Gastrocnemius medialis (tissue), 4 donors: ENCODE data around the gene PDE9A. TPM values are rescaled to one million over a fixed set of nuclear protein-coding genes. Genes with fewer than 3 reads are reported as not detected.

Experiments
- ATAC-seq, 2 donors: fragments of 150-250 bp; one replicate each; pipeline ENCODE4 v1.9.1; 2016
- DNase-seq, 2 donors: peaks; one replicate each; pipeline ENCODE4 v3.0.0-alpha.2; 2019
- H3K27ac ChIP-seq, 4 donors: fragments of 200-600 bp; sonication (generic); 1 replicate in 1 of 4; 2 replicates in 3 of 4; pipeline ENCODE4 v1.5.1; 2016 to 2018; ENCODE audit warnings: mild to moderate bottlenecking in 2 of 4, moderate library complexity in 1 of 4
- H3K27me3 ChIP-seq, 3 donors: fragments of 200-600 bp; sonication (generic) in 2 of 3; 1 replicate in 1 of 3; 2 replicates in 2 of 3; pipeline versions ENCODE4 v1.5.1 to v1.6.0; 2016 to 2019; ENCODE audit warnings: mild to moderate bottlenecking in 1 of 3, moderate library complexity in 1 of 3
- H3K36me3 ChIP-seq, 2 donors: fragments of 200-600 bp; sonication (generic) in 1 of 2; one replicate each; pipeline ENCODE4 v1.5.1; 2017 to 2018
- H3K4me1 ChIP-seq, 2 donors: fragments of 200-600 bp; sonication (generic) in 1 of 2; one replicate each; pipeline ENCODE4 v1.5.1; 2016 to 2017; ENCODE audit warnings: mild to moderate bottlenecking in 2 of 2
- H3K4me3 ChIP-seq, 4 donors: fragments of 200-600 bp; sonication (generic) in 3 of 4; 1 replicate in 1 of 4; 2 replicates in 3 of 4; pipeline ENCODE4 v1.5.1; 2016 to 2019; ENCODE audit warnings: mild to moderate bottlenecking in 2 of 4
- H3K9me3 ChIP-seq, 3 donors: fragments of 200-600 bp; sonication (generic) in 2 of 3; 1 replicate in 1 of 3; 2 replicates in 2 of 3; pipeline ENCODE4 v1.5.1; 2016 to 2019
- CTCF ChIP-seq, 5 experiments: fragments of 450-650 bp in 3 of 5; fragments of 200-600 bp in 2 of 5; sonication (generic) in 2 of 5; IDR thresholded peaks in 4 of 5; conservative IDR thresholded peaks in 1 of 5; 1 replicate in 4 of 5; 2 replicates in 1 of 5; pipeline ENCODE4 v1.5.1; 2016 to 2019; ENCODE audit warnings: antibody characterized with exemption in 5 of 5, mild to moderate bottlenecking in 3 of 5, moderate library complexity in 3 of 5
- POLR2A ChIP-seq, 2 donors: fragments of 450-650 bp; IDR thresholded peaks; one replicate each; pipeline ENCODE4 v1.6.1; 2017; ENCODE audit warnings: antibody characterized with exemption in 2 of 2, mild to moderate bottlenecking in 2 of 2, moderate library complexity in 2 of 2
- in situ Hi-C, 4 donors: fragments of 200-750 bp; cut with MboI; loops; one replicate each; pipeline versions ENCODE4 v1.15.0 to v1.8.0; 2017; ENCODE audit warnings: low sequenced_read_pairs in 4 of 4
- intact Hi-C: fragments of 100-400 bp; cut with DNase I; formaldehyde crosslinking; loops from one replicate; pipeline ENCODE4 v1.15.1; 2023; ENCODE audit warnings: low total_unique reads
- total RNA-seq, 4 donors: library from RNA; depleted of rRNA; stranded (reverse); fragments of >200 nt; gene quantifications; one replicate each; pipeline versions ENCODE4 v1.1.0 to v1.2.3, GENCODE V29; 2016

Gene PDE9A
- total RNA-seq, 4 donors from 2014 or later, result 1.4 to 4.5 (median 1.8) TPM

DNA sequence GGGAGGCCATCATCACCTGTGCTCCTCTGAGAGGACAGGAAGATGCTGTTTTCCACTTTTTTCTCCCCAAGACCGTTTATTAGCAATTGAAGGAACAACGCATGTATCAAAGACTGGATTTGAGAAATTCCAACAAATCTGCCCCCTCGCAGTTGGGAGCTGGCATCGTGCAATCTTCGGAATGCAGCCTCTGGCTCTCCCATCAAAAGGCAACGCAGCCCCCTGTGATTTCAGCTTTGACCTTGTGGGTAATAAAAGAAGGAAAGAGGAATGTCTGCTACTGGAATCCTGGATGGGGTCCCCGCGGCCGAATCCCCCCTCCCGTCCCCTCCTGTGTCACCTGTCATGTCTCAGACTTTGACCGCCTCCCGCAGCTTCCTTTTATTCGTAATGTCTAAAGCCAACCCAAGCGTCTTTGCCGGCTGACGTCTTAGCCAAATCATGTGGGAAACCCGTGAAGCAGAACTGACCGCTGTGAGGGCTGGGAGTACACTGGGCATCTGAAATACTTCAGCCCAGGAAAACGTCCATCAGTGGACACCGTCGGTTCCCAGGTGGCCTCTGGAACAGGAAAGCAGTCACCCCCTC is 124.4 kb downstream of the PDE9A start:
- H3K4me3 ChIP-seq, result no peak overlapping the region
- H3K27me3 ChIP-seq, result peaks cover 17 to 25% (median 18%) of the 10 kb centered on the region in 3 donors
- intact Hi-C loops, result no loop called here
- DNase-seq (no peak), ATAC-seq (no peak)
- TF ChIP-seq CTCF (IDR thresholded peaks at IDR 0.05 in 4 of 5, conservative IDR thresholded peaks at IDR 0.05 in 1 of 5), result no peak
- TF ChIP-seq POLR2A (IDR thresholded peaks at IDR 0.05), result no peak
- no peaks in the 10 kb centered on the region for H3K9me3 ChIP-seq
- in situ Hi-C loops, result loop anchor here in 1 of 4 donors (25.0 kb wide), 1 partner anchor 109 kb away; the partner anchor contains the start of genes NDUFV3 and WDR4
- no peaks in the 10 kb centered on the region for H3K36me3 ChIP-seq
- H3K27ac ChIP-seq, result no peak overlapping the region
- H3K4me1 ChIP-seq, result peaks cover 0 to 3% of the 10 kb centered on the region in 2 donors

DNA sequence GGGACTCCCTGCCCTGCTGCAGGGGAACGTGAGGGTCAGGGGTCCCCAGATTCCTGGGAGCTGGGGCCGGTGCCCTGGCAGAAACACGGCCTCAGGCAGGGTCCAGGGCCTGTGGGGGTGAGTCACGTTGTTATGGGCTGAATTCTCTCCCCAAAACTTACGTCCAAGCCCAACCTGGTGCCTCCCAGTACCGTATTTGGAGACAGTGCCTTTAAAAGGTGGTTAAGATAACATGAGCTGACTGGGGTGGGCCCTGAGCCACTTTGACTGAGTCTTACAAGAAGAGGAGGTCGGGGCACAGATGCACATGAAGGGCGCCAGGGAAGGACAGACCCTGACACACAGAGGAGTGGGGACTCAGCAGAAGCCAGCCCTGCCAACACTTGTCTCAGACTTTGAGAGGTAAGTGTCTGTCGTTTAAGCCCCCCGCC is 126.0 kb downstream of the PDE9A start:
- in situ Hi-C loops (loop anchor here in 1 of 4 donors (25.0 kb wide), 1 partner anchor 108 kb away; the partner anchor contains the start of genes NDUFV3 and WDR4), intact Hi-C loops (no loop called here)
- peaks cover 0 to 3% of the 10 kb centered on the region in 2 donors for H3K4me1 ChIP-seq
- no peaks in the 10 kb centered on the region for H3K9me3 ChIP-seq
- no peak for TF ChIP-seq CTCF (IDR thresholded peaks at IDR 0.05 in 4 of 5, conservative IDR thresholded peaks at IDR 0.05 in 1 of 5)
- H3K36me3 ChIP-seq, result no peaks in the 10 kb centered on the region
- H3K27ac ChIP-seq, result no peak overlapping the region
- DNase-seq, result no peak
- H3K27me3 ChIP-seq, result peaks cover 22 to 31% (median 28%) of the 10 kb centered on the region in 3 donors
- H3K4me3 ChIP-seq, result no peak overlapping the region
- no peak for ATAC-seq

DNA sequence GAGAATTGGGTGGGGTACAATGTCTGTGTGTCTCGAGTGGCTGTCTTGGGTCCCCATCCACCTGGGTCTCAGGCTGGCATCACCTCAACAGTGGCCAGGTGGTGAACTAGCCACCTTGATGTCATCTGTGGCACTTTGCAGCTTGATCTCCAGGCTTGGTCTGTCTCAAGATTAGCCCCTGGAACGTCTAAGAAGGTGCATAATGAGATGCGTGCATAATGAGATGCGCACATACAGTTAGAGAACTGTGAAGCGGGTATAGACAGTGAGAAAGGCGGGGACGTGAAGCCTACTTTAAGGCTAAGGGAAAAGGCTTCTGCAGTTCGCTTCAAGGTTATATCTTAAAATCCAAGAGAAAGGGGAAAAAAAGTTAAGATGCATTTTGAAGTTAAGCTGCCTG is 127.2 kb downstream of the PDE9A start:
- Histone ChIP-seq H3K36me3 (no peaks in the 10 kb centered on the region), H3K4me1 (peaks cover 0 to 3% of the 10 kb centered on the region in 2 donors), H3K9me3 (no peaks in the 10 kb centered on the region), H3K27ac (no peak overlapping the region), H3K27me3 (peaks cover 27 to 36% (median 31%) of the 10 kb centered on the region in 3 donors), H3K4me3 (no peak overlapping the region)
- DNase-seq (no peak), ATAC-seq (no peak)
- in situ Hi-C loops (loop anchor here in 1 of 4 donors (25.0 kb wide), 1 partner anchor 107 kb away; the partner anchor contains the start of genes NDUFV3 and WDR4), intact Hi-C loops (no loop called here)
- no peak for TF ChIP-seq POLR2A (IDR thresholded peaks at IDR 0.05)
- TF ChIP-seq CTCF (IDR thresholded peaks at IDR 0.05 in 4 of 5, conservative IDR thresholded peaks at IDR 0.05 in 1 of 5), result no peak

DNA sequence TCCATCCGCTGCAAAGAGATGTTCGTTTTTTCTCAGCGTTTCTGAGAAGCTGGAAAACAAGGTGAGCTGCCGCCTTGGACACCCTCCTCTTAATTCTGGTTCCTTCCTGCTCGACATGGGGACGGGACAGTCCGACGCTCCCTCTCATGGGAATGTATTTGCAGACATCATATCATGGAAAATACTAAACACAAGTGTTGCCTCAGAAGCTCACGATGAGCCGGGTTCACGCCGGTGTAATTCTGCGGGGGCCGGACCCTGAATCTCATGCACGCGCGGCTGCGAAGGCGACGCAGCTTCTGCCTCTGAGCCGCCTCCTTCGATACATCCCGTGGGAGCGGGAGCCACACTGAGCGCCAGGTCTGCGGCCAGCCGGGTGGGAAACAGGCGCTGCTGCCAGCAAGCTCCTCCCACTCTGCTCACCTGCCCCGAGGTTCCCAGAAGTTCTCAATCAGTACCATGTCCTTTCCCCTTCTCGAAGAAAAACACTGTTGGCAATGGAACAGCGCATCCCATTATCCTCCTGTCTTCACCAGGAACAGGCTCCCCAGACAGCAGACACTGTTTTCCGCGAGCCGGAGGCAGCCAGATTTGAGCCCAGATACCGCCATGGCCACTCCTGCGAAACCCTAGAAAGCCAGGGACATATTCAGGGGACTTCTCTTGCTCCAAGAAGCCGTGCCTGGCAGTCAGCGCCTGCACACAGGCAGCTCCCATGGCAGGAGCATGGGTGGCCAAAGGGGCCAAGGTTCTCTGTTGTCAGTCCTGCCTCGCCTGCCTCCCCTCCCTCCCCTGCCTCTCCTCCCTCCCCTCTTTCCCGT is 127.9 kb downstream of the PDE9A start:
- intact Hi-C loops, result no loop called here
- in situ Hi-C loops, result loop anchor here in 1 of 4 donors (25.0 kb wide), 1 partner anchor 106 kb away; the partner anchor contains the start of genes NDUFV3 and WDR4
- DNase-seq, result no peak

More for the DNA sequence above, 127.9 kb downstream of the PDE9A start:
- Histone ChIP-seq H3K4me3 (peak overlapping the region; percentile 14 to 39 (median 28)), H3K27me3 (peaks cover 31 to 44% (median 32%) of the 10 kb centered on the region in 3 donors), H3K27ac (peak overlapping the region in 3 of 4 donors; percentile 52 to 76 (median 67)), H3K36me3 (no peaks in the 10 kb centered on the region), H3K9me3 (no peaks in the 10 kb centered on the region), H3K4me1 (peaks cover 0 to 3% of the 10 kb centered on the region in 2 donors)
- ATAC-seq, result peak in 1 of 2 donors; percentile 25
- TF ChIP-seq POLR2A (IDR thresholded peaks at IDR 0.05), result no peak
- no peak for TF ChIP-seq CTCF (IDR thresholded peaks at IDR 0.05 in 4 of 5, conservative IDR thresholded peaks at IDR 0.05 in 1 of 5)
